HepG2 (cell line): ENCODE measurements around the gene AGAP1. TPM values are rescaled to one million over a fixed set of nuclear protein-coding genes. Genes with fewer than 3 reads are reported as not detected.

Experiments used
- ATF7 ChIP-seq, 2 experiments: fragments of 450-650 bp in 1 of 2; sonication (generic) in 1 of 2; formaldehyde crosslinking in 1 of 2; IDR thresholded peaks; 2 replicates each; pipeline versions ENCODE4 v1.4.0 to v1.6.1; 2016 to 2020; ENCODE audit warnings: antibody characterized with exemption in 1 of 2, mild to moderate bottlenecking in 1 of 2, missing genetic modification reagents in 1 of 2
- KDM3A ChIP-seq: IDR thresholded peaks from 2 replicates; pipeline ENCODE4 v1.6.1; 2018; ENCODE audit warnings: low read depth, missing compliant biosample characterization
- NFIC ChIP-seq: IDR thresholded peaks from 2 replicates; pipeline ENCODE4 v1.6.1; 2012; ENCODE audit warnings: mild to moderate bottlenecking, low read length, inconsistent platforms
- PAX8 ChIP-seq: sonication (generic); formaldehyde crosslinking; IDR thresholded peaks from 2 replicates; pipeline ENCODE4 v1.8.0; 2022; ENCODE audit warnings: mild to moderate bottlenecking, missing genetic modification reagents, borderline replicate concordance
- PHF20 ChIP-seq: sonication (generic); formaldehyde crosslinking; IDR thresholded peaks from 2 replicates; pipeline ENCODE4 v1.5.0; 2020; ENCODE audit warnings: mild to moderate bottlenecking, missing genetic modification reagents
- SMAD3 ChIP-seq: sonication (generic); formaldehyde crosslinking; IDR thresholded peaks from 2 replicates; pipeline ENCODE4 v1.4.0; 2020; ENCODE audit warnings: missing genetic modification reagents
- STAG1 ChIP-seq: sonication (generic); formaldehyde crosslinking; IDR thresholded peaks from 2 replicates; pipeline ENCODE4 v1.4.0; 2020; ENCODE audit warnings: missing genetic modification reagents
- ZNF253 ChIP-seq: sonication (generic); formaldehyde crosslinking; IDR thresholded peaks from 2 replicates; pipeline ENCODE4 v1.8.0; 2022; ENCODE audit warnings: mild to moderate bottlenecking, missing genetic modification reagents, borderline replicate concordance
- ZNF709 ChIP-seq: sonication (generic); formaldehyde crosslinking; IDR thresholded peaks from 2 replicates; pipeline ENCODE4 v1.5.0; 2020; ENCODE audit warnings: mild to moderate bottlenecking, missing genetic modification reagents
- polyA plus RNA-seq, 8 experiments: library from polyadenylated mRNA; depleted of rRNA in 3 of 8; stranded (reverse) in 7 of 8; unstranded in 1 of 8; fragments of >200 nt; fragmentation: Illumina TruSeq in 4 of 8; extraction: Trizol in 4 of 8; gene quantifications; 2 replicates each; pipeline versions ENCODE4 v1.2.1 to v1.2.3, GENCODE V29; 2011 to 2016; ENCODE audit warnings: low read depth in 4 of 8, missing spikeins in 1 of 8, mixed read lengths in 1 of 8; ENCODE audit not compliant: insufficient read depth in 1 of 8
- total RNA-seq, 5 experiments: library from RNA; depleted of rRNA; stranded (reverse); fragments of >200 nt; fragmentation: Illumina TruSeq; extraction: Trizol; gene quantifications; 2 replicates each; pipeline ENCODE4 v1.2.3, GENCODE V29; 2016; ENCODE audit warnings: low read depth in 1 of 5
- TF ChIP-seq, protein P1 (sequence below): sonication (generic); formaldehyde crosslinking; IDR thresholded peaks from 2 replicates; pipeline ENCODE4 v1.9.0; 2021; ENCODE audit warnings: missing genetic modification reagents, mild to moderate bottlenecking, borderline replicate concordance
- TF ChIP-seq, protein P2 (sequence below): sonication (generic); formaldehyde crosslinking; IDR thresholded peaks from 2 replicates; pipeline ENCODE4 v1.8.1; 2023; ENCODE audit warnings: mild to moderate bottlenecking, missing genetic modification reagents, borderline replicate concordance
- TF ChIP-seq, protein P3 (sequence below), 2 experiments: sonication (generic) in 1 of 2; formaldehyde crosslinking in 1 of 2; IDR thresholded peaks; 2 replicates each; pipeline versions ENCODE4 v1.4.0 to v1.6.1; 2018 to 2020; ENCODE audit warnings: missing genetic modification reagents in 2 of 2, borderline replicate concordance in 1 of 2, low read depth in 1 of 2, mild to moderate bottlenecking in 1 of 2, missing biosample characterization in 1 of 2
- TF ChIP-seq, protein P4 (sequence below): sonication (generic); formaldehyde crosslinking; IDR thresholded peaks from 2 replicates; pipeline ENCODE4 v1.4.0; 2020; ENCODE audit warnings: mild to moderate bottlenecking, missing genetic modification reagents

The AGAP1 gene
- total and polyA plus RNA-seq, 2 of the 13 experiments (the other 11 are each of a cell fraction or from before 2014, with no cell fraction given) = 21.2 to 32.7 TPM

DNA sequence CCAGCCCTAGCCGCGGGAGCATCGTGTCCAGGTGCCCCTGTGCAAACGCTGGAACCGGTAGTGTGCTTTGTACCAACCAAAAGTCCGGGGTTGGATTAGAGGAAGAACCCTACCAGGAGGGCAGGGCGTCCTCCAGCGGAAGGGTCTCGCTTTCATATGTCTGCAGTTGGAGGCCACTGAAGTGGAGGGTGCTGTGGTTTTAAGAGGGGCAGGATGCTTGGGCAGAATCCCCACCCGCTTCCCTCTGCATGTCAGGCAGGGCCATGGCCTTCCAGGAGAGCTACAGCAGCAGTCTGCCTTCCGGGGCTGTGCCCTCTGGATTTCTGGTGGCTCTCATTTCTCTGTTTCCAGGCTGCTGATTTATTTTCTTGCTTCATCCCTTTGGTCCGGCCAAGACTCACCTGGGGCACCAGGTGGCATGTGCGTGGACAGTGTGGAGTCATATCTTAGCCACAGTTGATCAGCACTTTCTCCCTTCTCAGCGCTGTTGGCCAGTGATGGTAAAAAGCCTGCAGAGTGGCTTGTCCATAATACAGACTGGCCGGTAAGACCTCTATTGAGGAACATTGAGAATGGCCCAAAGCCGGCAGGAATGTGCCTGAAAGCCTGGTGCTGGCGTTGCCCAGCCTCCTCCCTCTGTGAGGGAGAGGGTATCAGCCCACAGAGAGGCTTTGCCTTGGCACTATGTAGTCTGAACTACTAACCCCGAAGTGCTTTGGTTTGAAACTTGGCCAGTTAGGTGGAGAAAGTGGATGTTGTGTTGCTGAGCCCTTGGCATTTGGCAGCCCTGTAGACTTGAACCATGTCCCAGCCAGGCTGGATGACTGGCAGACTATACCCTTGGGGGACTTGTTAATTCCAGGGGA lies 1.8 kb downstream of the AGAP1 start (continued):
- peak; percentile 18; the same call in 1 of the 2 replicates for TF ChIP-seq STAG1 (CRISPR knock-in tag)
- TF ChIP-seq, protein P1, sequence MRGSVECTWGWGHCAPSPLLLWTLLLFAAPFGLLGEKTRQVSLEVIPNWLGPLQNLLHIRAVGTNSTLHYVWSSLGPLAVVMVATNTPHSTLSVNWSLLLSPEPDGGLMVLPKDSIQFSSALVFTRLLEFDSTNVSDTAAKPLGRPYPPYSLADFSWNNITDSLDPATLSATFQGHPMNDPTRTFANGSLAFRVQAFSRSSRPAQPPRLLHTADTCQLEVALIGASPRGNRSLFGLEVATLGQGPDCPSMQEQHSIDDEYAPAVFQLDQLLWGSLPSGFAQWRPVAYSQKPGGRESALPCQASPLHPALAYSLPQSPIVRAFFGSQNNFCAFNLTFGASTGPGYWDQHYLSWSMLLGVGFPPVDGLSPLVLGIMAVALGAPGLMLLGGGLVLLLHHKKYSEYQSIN = no peak
- no peak; the same call in 1 of the 2 replicates for TF ChIP-seq ZNF709 (CRISPR knock-in tag)
- TF ChIP-seq SMAD3 = no peak
- TF ChIP-seq, protein P2, sequence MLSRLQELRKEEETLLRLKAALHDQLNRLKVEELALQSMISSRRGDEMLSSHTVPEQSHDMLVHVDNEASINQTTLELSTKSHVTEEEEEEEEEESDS = no peak
- no peak for TF ChIP-seq ZNF253
- TF ChIP-seq PAX8 (CRISPR knock-in tag) = no peak
- TF ChIP-seq, protein P3, sequence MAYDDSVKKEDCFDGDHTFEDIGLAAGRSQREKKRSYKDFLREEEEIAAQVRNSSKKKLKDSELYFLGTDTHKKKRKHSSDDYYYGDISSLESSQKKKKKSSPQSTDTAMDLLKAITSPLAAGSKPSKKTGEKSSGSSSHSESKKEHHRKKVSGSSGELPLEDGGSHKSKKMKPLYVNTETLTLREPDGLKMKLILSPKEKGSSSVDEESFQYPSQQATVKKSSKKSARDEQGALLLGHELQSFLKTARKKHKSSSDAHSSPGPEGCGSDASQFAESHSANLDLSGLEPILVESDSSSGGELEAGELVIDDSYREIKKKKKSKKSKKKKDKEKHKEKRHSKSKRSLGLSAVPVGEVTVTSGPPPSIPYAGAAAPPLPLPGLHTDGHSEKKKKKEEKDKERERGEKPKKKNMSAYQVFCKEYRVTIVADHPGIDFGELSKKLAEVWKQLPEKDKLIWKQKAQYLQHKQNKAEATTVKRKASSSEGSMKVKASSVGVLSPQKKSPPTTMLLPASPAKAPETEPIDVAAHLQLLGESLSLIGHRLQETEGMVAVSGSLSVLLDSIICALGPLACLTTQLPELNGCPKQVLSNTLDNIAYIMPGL (CRISPR knock-in tag; IDR thresholded peaks at IDR 0.05; ENCODE audit: borderline replicate concordance in 1 of 2, low read depth in 1 of 2) = peak in 1 of 2 experiments; percentile 9; a peak in 1 of 4 replicates
- TF ChIP-seq, protein P4, sequence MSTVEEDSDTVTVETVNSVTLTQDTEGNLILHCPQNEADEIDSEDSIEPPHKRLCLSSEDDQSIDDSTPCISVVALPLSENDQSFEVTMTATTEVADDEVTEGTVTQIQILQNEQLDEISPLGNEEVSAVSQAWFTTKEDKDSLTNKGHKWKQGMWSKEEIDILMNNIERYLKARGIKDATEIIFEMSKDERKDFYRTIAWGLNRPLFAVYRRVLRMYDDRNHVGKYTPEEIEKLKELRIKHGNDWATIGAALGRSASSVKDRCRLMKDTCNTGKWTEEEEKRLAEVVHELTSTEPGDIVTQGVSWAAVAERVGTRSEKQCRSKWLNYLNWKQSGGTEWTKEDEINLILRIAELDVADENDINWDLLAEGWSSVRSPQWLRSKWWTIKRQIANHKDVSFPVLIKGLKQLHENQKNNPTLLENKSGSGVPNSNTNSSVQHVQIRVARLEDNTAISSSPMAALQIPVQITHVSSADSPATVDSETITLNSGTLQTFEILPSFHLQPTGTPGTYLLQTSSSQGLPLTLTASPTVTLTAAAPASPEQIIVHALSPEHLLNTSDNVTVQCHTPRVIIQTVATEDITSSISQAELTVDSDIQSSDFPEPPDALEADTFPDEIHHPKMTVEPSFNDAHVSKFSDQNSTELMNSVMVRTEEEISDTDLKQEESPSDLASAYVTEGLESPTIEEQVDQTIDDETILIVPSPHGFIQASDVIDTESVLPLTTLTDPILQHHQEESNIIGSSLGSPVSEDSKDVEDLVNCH (CRISPR knock-in tag) = no peak
- no peak for TF ChIP-seq PHF20
- no peak for TF ChIP-seq KDM3A (CRISPR knock-in tag)
- TF ChIP-seq ATF7 (IDR thresholded peaks at IDR 0.05) = no peak
- no peak for TF ChIP-seq ATF7 (CRISPR knock-in tag; IDR thresholded peaks at IDR 0.05)
- TF ChIP-seq NFIC = no peak
